HL-60 (cell line): ENCODE results near the gene MT1X.

Experiments used
- DNase-seq, 2 experiments: peaks; one replicate each; pipeline ENCODE4 v3.0.0-alpha.2; 2010 to 2020; ENCODE audit warnings: low read depth in 1 of 2, low spot score in 1 of 2
- H3K27ac ChIP-seq: fragments of 250-450 bp; sonication (Bioruptor Pico); replicated peaks from 2 replicates; pipeline ENCODE4 v1.5.1; 2020; ENCODE audit warnings: mild to moderate bottlenecking, moderate library complexity
- H3K27me3 ChIP-seq: fragments of 250-450 bp; sonication (Bioruptor Pico); 2 replicates; pipeline ENCODE4 v1.5.1; 2021; ENCODE audit warnings: mild to moderate bottlenecking, moderate library complexity; ENCODE audit not compliant: insufficient read depth, poor library complexity, severe bottlenecking
- H3K4me3 ChIP-seq: replicated peaks from 2 replicates; pipeline ENCODE4 v1.5.1; 2011; ENCODE audit warnings: mild to moderate bottlenecking, control low read depth, low read length; ENCODE audit not compliant: insufficient read depth
- GABPA ChIP-seq: IDR thresholded peaks from 2 replicates; pipeline ENCODE4 v1.6.1; 2012; ENCODE audit warnings: low read depth
- POLR2AphosphoS5 ChIP-seq: IDR thresholded peaks from 2 replicates; pipeline ENCODE4 v1.6.1; 2012; ENCODE audit warnings: low read depth
- SPI1 ChIP-seq: IDR thresholded peaks from 2 replicates; pipeline ENCODE4 v1.6.1; 2012; ENCODE audit warnings: low read depth, mild to moderate bottlenecking, borderline replicate concordance
- TF ChIP-seq, protein P1 (sequence below): IDR thresholded peaks from one replicate; pipeline ENCODE4 v1.5.1; 2011; ENCODE audit warnings: low read length, control low read depth, inconsistent platforms; ENCODE audit not compliant: insufficient read depth
- TF ChIP-seq, protein P2 (sequence below): IDR thresholded peaks from 2 replicates; pipeline ENCODE4 v1.6.1; 2012; ENCODE audit warnings: low read depth; ENCODE audit not compliant: insufficient replicate concordance

The MT1X gene

DNA sequence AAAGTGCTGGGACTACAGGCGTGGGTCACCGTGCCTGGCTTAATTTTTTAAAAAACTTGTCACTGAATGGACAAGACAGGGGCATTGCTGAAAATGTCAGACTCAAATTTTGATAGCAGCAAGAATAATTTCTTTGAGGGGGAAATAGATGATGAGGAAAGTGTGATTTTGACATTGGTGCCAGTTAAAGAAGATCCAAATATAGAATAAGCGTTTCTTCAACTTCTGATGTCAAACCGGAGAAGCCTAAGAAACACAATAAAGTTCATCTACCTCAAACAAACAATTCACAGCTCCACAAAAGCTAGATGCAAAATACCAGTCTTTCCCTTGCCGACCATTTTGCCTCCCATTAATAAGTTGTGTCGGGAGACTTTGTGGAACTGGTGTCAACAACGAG is 4.5 kb downstream of the MT1X start:
- Histone ChIP-seq H3K27me3 (no peaks in the 10 kb centered on the region), H3K4me3 (no peak overlapping the region), H3K27ac (no peak overlapping the region)
- no peak for DNase-seq
- TF ChIP-seq POLR2AphosphoS5 (no peak), SPI1 (no peak)
- TF ChIP-seq, protein P1, sequence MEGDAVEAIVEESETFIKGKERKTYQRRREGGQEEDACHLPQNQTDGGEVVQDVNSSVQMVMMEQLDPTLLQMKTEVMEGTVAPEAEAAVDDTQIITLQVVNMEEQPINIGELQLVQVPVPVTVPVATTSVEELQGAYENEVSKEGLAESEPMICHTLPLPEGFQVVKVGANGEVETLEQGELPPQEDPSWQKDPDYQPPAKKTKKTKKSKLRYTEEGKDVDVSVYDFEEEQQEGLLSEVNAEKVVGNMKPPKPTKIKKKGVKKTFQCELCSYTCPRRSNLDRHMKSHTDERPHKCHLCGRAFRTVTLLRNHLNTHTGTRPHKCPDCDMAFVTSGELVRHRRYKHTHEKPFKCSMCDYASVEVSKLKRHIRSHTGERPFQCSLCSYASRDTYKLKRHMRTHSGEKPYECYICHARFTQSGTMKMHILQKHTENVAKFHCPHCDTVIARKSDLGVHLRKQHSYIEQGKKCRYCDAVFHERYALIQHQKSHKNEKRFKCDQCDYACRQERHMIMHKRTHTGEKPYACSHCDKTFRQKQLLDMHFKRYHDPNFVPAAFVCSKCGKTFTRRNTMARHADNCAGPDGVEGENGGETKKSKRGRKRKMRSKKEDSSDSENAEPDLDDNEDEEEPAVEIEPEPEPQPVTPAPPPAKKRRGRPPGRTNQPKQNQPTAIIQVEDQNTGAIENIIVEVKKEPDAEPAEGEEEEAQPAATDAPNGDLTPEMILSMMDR, result no peak
- TF ChIP-seq, protein P2, sequence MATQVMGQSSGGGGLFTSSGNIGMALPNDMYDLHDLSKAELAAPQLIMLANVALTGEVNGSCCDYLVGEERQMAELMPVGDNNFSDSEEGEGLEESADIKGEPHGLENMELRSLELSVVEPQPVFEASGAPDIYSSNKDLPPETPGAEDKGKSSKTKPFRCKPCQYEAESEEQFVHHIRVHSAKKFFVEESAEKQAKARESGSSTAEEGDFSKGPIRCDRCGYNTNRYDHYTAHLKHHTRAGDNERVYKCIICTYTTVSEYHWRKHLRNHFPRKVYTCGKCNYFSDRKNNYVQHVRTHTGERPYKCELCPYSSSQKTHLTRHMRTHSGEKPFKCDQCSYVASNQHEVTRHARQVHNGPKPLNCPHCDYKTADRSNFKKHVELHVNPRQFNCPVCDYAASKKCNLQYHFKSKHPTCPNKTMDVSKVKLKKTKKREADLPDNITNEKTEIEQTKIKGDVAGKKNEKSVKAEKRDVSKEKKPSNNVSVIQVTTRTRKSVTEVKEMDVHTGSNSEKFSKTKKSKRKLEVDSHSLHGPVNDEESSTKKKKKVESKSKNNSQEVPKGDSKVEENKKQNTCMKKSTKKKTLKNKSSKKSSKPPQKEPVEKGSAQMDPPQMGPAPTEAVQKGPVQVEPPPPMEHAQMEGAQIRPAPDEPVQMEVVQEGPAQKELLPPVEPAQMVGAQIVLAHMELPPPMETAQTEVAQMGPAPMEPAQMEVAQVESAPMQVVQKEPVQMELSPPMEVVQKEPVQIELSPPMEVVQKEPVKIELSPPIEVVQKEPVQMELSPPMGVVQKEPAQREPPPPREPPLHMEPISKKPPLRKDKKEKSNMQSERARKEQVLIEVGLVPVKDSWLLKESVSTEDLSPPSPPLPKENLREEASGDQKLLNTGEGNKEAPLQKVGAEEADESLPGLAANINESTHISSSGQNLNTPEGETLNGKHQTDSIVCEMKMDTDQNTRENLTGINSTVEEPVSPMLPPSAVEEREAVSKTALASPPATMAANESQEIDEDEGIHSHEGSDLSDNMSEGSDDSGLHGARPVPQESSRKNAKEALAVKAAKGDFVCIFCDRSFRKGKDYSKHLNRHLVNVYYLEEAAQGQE, result no peak

DNA sequence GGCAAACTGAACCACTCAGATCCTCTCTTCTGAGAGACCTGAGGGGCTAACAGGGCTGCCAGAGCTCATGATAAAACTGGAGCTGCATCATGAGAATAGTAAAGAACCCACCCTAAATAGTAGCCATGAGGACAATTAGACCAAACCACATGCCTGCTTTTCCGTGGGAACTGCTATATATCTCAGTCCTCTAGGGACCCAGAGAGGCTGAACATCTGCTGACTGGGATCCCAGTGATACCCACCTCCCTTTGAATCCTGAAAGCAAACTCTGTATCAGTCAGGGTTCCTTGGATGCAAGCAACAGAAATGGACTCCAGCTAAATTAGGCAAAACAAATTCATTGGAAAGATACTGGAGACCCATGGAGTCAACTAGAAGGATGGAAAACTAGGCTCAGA is 6.5 kb downstream of the MT1X start:
- H3K27ac ChIP-seq, result no peak overlapping the region
- no peak for DNase-seq
- no peaks in the 10 kb centered on the region for H3K27me3 ChIP-seq
- no peak overlapping the region for H3K4me3 ChIP-seq
- TF ChIP-seq, protein P2, result no peak
- no peak for TF ChIP-seq POLR2AphosphoS5
- TF ChIP-seq SPI1, result no peak
- TF ChIP-seq GABPA, result no peak
- TF ChIP-seq, protein P1, result no peak

DNA sequence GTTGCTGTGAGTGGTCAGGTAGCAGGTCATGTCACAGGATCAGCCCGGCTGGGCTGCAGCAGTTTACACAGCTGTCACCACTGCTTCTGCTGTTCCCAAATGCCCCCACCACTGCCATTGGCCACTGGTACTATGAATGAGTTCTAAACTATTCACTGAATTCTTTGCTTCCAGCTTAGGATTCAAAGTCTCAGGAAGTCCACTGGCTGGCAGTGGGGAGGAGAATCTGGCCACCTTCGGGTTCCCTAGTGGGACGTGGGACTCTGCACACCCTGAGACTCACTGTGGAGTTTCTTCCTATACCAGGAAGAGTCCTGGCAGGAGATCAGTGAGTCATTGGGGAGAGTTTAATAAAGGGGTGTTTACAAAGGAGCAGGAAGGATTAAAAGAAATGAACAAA is 6.9 kb downstream of the MT1X start:
- no peak overlapping the region for H3K27ac ChIP-seq
- DNase-seq, result no peak
- no peak for TF ChIP-seq GABPA
- TF ChIP-seq, protein P2, result no peak
- TF ChIP-seq, protein P1, result no peak
- no peak for TF ChIP-seq POLR2AphosphoS5
- no peak for TF ChIP-seq SPI1
- no peaks in the 10 kb centered on the region for H3K27me3 ChIP-seq
- no peak overlapping the region for H3K4me3 ChIP-seq
